Hematopoietic multipotent progenitor cell treated with erythropoietin and hydrocortisone succinate and interleukin-3 and kit ligand, for 15 days (in vitro differentiated cells): Measurements from ENCODE around the gene IGSF9.
A peak's percentile ranks its signal among the peaks of the same experiment; 100 is the strongest.

Experiments
- DNase-seq: peaks from one replicate; pipeline ENCODE4 v3.0.0-alpha.2; 2015; ENCODE audit warnings: low spot score

IGSF9 gene

DNA sequence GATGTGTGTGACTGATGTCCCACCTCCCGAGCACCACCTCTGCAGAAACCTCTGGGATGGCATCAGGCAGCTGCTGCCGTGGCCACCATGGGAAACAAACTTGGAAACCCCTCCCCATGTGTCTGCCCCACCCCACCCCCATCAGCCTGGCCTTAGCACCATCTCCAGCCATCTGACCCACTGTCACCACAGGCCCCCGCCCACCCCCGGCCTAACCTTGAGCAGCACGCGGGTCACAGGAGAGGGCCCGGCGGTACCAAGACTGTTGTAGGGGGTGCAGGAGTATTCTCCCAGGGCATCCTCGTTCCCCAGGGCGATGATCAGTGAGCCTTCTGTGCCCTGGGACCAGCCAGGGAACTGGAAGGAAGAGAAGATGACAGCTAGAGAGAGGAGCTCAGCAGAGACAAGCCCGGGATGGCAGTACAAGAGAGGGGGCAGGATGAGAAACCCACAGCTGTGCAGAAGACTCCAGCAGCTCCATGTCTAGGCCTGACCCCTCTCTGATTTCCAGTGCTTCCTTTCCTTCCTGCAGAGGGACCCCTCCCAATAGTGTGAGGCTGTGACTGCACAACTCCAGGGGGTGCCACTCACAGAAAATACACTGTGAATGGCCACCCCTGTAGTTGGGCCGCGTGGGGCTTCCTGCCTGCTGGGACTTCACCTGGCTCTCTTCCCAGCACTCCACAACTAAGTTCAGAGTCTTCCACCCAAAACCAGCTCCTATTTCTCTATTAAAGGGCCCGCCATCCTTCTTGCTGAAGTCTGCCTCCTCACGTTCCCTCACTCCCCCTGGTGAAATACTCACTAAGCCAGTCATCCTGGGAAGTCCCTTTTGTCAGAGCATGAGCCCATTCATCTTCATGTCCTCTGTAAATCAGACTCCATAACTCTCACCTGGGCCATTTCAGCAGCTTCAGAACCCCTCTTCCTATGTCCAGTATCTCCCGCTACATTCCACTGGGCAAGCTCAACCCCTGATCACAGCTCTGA lies 12.8 kb downstream of the IGSF9 start:
- no peak for DNase-seq

DNA sequence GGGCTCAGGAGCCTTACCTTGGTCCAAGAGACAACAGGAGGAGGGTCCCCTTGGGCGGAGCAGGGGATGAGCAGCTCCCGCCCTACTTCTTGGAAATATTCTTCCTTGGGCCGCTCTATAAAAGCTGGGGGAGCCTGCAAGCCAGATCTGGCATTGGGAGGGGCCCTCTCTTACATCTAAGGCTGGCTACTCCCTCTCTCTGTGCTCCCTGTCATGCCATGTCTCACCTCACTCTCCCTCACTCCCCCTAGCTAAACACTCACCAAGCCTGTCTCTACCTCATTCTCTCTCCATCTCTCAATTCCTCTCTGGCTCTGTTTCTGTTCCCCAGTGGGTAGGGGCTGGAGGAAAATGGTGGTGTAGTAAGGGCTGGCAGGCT lies 13.6 kb downstream of the IGSF9 start:
- no peak for DNase-seq

DNA sequence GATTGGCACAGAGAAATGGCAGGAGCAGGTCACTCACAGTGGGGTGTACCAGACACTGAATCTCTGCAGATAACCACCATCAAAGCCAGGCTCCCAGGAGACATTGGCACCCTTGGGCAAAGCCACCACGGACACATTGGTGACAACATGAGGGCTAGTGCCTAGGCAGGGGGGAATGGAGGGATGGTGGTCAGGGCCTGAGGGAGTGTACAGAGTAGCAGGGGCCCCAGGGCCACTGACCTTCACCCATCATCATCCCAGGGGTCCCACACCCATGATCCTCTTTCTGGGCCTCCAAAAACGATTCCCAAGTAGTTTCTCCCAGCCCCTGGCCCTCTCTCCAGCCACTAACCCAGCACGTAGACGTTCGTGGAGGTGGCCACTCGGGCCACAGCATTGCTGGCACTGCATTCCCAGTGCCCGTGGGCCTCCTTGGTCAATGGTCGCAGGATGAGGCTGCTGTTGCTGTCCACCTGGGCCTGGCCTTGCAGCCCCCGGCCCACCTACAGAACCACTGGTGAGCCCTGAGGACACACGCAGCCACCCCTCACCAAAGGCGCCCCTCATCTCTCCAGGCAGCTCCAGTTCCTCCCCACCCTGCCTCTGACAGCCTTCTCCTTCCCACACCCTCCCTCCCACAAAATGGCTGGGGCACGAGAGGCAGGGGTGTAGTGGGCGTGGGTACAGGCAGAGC lies 14.2 kb downstream of the IGSF9 start:
- no peak for DNase-seq

DNA sequence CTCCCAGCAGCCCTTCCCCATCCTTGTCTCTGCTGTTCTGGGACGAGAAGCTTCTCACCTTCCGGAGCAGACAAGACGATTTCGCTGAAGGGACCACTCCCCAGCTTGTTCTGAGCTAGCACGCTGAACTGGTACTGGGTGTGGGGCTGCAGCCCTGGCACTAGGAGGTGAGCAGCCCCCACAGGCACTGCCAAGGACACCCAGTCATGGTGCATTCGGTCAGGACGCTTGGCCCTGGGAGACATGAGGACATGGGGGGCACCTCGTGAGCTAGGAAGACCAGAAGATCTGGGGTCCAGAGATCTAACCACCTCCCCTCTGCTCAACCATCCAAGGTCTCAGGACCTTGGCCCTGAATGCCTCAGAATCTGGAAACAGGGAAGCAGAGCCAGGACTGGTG lies 14.8 kb downstream of the IGSF9 start:
- DNase-seq, result no peak

DNA sequence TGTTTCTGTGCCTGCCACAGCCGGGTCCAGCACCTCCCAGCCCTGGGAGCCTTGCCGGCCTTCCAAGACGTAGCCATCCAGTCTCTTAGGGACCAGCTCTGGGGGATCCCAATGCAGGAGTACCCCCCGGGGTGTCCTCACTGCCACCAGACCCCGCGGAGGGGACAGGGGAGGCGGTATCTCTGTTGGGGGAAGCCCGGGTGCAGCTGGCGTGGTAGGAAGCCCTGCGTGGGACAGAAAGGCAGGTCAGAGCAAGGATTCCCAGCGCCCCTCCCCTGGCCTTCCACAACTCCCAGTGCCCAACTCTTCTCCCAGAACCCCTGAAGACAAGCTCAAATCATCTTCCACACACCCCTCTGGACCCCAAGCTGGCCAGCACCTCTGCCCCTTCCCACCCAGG lies 15.2 kb downstream of the IGSF9 start:
- no peak for DNase-seq

DNA sequence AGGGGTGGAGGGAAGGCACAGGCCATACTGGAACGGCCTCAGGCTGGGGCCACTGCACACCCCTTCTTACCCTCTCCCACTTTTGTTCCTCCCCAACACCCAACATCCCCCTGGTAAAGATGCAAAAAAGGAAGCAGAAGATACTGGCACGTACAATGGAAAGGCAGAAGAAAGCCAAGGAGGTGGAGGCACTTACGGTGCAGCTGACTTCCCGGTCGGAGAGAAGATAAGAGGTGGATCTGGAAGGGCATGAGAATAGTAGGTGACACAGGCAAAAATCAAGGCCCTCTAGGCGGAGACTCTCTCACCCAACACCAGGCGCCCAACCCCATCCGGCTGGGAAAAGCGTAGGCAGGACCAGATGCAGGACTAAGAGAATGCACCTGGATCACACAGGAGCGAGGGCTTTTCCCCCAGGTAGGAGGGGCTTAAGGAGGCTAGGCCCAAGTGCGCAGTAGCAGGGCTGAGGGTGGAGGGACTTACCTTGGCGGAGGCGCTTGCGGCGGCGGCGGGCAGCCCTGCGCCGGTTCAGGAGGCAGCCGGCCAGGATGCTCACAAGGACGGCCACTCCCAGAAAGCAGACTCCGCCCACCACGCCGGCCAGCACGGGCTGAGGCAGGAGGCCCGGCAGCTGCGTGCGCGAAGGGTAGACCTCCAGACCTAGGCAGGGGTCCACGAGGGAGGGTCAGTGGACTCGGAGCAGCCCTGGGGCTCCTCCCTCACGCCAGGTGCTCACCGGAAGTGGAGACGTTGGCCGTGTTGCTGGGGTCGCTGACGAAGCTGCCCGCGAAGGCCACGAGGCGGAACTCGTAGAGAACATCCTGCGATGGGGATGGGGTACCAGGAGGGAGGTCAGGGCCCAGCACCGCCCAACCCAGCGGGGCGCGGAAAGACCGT lies 16.0 kb downstream of the IGSF9 start:
- DNase-seq, result no peak

DNA sequence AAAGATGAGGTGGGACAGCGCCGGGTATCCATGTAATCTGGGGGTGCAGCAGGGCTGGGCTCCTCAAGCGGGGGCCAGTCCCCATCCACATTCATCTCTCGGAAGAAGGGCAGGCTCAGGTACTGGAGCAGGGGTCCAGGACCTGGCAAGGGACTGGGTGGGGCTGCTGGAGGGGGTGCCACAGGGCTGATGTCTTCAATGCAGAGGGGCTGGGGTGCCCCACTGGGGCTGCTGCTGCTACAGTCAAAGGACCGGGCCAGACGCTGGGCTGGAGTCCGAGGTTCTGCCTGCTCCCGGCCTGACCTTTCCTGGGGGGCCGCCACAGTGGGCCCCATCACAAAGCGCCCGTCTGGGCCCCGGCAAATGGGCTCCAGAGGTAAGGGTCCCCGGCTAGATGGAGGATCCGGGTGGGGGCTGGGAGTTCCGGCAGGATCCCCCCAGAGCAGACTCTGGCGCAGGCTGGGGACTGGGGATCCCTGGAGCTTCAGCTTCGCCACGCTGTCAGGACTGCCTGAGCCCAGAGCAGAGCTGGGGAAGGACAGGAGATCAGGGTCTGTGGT lies 16.8 kb downstream of the IGSF9 start:
- DNase-seq, result no peak

DNA sequence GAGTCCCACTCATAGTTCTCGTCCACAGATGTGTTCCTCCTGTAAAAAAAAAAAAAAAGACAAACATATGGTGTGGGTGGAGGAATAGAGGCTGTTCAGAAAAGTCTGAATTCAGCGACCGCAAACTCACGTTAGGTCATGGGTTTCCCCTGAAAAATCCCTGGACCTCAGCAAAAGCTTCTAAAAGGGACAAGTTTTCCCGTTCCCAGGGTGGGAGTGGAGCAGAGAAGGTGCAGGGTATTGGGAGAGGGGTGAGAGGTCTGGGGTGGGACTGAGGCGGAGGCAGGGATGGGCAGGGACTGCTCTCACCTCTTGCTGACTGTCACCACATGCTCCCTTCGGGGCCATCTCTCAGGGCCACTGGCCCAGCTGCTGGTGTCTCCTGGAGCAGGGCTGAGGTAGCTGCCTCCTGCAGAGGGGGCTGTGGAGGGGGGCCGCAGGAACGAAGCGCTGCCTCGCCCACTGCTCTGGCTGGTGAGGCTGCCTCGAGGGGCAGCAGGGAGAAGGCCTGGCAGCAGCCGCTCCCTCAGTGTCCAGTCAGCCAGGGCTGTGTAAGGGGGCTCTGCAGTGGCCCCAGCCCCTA lies 17.5 kb downstream of the IGSF9 start:
- DNase-seq, result no peak

DNA sequence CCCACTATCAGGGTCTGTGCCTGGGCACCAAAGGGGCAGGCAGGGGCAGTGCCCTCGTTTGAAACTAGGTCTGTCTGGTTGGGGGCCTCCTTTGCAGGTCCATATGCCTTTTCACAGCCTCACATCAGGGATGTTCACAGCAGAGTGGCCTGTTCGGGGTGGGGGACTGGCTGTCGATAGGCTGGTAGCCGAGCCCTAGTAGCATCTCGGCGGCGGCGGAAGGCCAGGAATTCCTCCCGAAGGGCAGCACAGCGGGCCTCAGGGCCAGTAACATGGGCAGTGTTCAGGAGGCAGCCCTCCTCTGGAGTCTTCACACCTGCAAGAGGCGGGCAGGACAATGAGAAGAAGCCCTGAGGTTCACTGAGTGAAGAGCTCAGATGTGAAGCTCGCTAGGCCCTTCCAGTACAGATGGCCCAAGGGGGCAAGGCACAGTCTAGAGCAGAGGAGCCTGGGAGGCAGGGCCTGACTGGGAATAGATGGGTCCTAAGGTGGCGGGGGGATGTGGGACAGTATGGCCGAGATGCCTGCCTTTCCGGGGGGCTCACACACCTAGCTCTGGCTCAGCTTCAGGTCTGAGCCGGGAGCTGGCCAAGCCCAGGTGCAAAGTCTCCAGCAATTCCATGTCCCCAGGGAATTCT lies 18.1 kb downstream of the IGSF9 start:
- no peak for DNase-seq

DNA sequence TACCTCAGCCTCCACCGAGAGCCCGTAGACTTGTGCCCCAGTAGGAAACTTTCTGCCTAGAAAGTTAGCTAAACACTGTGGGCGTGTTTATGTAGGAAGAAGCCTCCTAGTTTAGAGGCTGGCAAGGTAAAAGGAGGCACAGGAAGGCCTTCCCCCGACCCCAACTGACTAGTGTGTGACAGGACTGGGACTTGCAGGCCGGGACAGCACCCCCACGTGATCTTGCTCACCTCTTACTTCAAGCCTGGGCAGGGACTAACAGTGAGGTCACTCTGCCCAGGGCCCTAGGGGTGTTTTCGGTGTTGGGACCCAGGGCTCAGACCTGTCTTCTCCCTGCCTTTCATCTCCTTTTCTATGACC lies 19.7 kb downstream of the IGSF9 start:
- DNase-seq, result no peak

DNA sequence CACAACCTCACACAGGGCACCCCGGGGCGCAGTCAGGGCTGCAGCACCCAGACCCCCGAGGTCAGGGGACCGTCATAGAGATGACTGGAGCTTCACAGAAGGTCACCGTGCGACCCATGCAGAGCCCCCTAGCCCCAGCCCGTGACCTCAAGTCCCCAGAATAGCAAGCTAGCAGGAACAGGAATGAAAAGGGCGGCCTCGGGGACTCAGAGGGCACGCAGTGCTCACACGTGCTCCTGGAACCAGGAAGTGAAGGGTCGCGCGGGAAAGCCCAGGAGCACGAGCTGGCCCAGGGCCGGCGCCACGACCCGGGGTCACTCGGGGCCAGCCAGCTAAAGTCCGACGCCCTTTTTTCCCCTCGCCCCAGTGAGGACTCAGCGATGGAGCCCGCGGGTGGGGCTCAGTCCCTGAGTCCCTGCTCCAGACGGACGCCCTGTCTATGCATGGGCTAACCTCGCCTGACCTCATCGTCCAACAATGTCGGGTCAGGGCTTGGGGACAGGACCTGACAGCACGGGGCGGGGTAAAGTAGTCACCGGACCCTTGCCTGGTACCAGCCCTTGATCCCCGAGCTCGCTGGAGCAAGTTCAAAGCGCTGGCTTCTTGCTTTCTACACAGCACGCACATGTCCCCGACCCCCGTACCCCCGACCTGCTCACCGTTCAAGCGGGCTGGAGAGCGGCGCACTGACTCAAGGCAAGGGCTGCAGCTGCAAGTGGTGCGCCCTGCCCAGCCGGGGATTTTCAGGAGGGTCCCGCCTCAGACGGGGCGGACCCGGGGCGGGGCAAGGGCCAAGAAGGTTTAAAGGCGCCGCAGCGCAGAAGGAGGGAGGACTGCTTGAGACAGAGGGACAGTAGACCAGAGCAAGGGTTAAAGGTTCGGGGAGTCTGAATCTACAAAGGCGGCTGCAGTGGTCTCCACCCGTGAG lies 20.4 kb downstream of the IGSF9 start, which contains the start of gene TAGLN2:
Gene TAGLN2, minus strand, starts transcription at position 717 of the 928 bp plus-strand sequence. CDS start 4,998 bp downstream, outside the sequence.
- peak; percentile 81 for DNase-seq

DNA sequence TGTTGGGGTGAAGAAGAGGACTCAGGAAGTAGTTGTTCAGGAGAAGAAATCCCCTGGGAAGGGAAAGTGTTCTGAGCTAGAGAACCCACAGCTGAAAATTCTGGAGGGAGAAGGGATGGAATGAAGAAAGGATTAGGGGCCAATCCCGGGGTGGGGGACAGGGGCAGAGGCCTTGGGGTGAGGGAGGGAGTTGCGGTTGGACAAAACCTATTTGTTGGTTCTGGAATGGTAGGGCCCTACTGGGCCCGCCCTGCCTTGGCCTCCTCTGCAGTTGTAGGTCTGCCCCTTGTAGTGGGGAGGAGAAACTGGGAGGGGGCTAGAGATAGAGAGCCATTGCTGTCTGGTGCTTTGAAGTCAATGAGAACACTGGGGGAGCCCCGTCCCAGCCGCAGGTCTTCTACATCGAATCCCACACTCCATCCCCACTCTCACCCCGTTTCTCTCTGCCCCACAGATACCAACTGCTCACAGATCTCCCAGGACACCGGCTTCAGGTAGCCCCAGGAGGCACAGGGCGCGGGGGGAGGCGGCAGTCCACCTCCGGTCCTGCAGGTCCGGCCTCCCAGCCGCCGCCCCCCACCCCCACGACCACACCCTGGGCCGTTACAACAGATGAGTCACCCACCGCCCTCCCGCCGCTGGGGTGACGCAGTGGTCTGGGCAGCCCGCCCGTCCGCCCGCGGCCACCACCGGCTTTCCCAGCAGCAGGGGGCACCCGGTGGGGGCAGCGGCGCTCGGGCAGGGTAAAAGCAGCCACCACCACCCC lies 21.2 kb downstream of the IGSF9 start:
- DNase-seq, result peak; percentile 53

DNA sequence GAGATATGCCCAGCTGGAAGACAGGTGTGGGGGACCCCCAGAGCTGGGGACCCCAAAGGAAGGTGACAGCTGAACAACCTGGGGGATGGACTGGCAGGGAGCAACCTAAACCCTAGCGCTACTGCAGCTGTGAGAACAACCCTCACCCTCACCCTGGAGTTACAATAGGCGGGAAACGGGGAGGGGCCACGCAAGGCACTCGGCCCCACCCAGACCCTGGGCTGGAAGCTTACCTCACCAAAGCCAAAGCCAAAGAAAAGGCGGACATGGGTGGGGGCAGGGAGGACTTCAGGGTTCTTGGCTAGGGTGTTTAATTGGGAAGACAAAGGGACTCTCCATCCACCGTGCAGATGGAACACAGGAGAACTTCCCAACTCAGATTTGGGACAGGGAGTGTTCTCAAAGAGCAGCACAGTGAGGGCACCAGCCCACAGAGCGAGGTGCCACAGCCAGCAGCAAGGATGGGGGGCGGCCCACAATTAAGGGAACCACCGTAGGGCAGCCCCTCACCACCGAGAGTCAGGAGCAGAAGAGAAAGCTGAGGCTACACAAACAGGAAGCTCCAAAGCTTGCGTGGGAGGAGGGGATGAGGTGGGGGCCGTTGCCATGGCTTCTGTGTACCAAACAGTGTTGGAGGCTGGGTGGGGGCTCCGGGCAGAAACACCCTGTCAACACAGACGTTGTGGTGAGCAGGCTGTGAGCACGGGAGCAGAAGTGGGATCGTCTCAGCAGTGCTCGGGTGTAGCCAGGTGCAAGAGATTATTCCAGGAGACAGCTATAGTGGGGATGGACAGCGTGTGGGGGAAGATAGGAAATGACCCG lies 22.0 kb downstream of the IGSF9 start:
- DNase-seq, result peak; percentile 61

DNA sequence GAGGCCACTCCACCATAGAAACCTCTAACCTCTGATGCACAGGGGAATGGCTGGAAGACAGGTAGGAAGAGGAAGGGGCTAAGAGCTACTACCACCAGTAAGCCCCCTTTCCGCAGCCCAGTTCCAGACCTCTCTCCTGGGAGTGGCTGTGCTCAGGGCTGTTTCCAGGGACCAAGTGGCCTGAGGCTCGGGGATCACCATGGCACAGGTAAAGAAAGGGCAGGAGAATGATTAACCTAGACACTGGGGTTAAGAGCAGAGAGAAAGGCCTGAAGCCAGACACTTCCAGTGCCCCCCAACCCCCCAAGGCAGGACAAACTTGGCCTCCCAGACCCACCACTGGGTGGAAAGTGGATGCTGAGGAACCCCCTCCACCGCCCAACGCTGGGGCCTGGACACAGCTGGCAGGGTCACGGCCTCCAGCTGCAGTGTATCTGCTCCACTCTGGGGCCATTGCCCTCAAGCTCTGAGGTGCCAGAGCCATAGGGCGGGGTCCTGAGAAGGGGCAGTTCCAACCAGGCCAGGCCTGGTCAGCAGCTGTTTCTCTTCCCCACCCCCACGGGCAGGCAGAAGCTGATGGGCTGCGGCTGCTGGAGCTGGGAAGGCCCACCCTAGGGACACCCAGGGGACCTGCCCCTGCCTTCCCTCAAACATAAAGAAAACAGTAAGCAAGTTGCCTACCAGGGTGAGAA lies 22.8 kb downstream of the IGSF9 start:
- no peak for DNase-seq

DNA sequence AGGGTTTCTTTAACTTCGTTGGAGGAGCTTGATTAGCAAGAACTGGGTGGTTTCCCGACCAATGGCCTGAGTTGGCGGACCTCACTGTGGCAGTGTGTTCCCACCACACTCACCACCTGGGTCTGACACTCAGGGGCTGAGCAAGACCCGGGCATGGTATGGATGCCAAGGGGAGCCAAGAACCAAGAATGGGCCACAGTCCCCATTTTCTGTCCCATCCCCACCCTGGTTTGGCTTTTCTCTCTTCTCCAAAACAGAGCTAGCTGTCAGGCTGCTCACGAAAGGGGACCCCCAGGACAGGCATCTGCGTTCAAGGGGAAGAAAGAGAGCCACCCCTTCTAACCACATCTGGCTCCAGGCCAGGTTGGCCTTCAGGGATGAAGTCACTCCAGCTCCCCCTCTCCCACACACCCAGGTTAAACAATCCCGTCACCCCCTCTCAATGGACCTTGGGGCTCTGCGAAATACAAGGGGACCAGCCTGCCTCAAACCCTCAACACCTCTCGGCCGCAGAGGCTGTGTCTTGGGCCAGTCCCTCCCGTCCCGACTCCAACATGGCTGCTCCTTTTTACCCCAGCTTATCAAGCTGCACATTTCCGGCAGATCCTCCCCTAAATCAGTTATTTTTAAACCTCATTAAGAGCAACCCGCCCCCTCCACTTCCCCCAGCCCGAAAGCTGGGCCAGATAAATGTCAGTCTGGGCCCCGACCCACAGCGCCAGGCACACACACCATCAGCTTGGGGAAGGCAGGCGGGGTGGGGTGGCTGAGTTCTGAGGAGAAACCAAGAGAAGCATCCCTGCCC lies 23.5 kb downstream of the IGSF9 start:
- DNase-seq, result peak; percentile 53

DNA sequence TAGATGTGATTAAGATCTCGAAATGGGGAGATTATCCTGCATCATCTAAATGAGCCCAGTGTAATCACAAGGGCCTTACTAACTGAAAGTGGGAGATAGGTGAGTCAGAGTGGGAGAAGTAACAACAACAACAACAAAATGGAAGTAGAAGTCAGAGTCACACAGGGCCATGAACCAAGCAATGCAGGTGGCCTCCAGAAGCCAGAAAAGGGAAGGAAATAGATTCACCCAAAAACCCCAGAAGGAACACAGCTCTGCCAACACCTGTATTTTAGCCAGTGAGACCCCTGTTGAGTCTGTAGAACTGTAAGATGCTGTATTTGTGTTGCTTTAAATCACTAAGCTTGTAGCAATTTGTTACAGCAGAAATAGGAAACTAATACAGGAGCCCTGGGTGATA lies 24.2 kb downstream of the IGSF9 start:
- DNase-seq, result no peak

DNA sequence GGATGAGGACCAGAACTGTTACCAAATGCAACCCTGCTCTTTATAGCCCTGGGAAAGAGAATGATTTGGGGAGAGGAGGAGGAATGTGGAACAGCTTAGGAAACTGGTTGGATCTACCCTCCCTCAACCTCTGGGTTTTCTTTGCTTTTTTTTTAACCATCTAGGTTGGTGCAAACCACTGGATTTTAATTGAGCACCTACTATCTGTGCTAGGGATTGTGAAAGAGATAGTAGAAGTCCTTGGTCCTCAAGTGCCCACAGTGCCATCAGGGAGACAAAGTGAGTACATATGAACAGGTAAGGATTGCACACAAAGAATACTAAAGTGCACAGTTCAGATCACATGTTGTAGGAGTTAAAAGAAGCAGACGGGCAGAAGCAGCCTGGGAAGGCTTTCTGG lies 24.8 kb downstream of the IGSF9 start:
- DNase-seq, result no peak
